ENCODE measurements around the gene SPTLC3.

Gene SPTLC3

GRCh38 chr20:13139459-13140150 is 130.8 kb downstream of the SPTLC3 start:
- DNase-seq (ENCODE audit: low spot score), result no peak

- DNase-seq (ENCODE audit: low spot score), result no peak
Observed at GRCh38 chr20:13140201-13140600, 131.4 kb downstream of the SPTLC3 start.

- no peak for DNase-seq (ENCODE audit: low spot score)
Observed at GRCh38 chr20:13140775-13141174, 132.0 kb downstream of the SPTLC3 start.

- no peak for DNase-seq (ENCODE audit: low spot score)
Observed at GRCh38 chr20:13141546-13141945, 132.8 kb downstream of the SPTLC3 start.

DNA sequence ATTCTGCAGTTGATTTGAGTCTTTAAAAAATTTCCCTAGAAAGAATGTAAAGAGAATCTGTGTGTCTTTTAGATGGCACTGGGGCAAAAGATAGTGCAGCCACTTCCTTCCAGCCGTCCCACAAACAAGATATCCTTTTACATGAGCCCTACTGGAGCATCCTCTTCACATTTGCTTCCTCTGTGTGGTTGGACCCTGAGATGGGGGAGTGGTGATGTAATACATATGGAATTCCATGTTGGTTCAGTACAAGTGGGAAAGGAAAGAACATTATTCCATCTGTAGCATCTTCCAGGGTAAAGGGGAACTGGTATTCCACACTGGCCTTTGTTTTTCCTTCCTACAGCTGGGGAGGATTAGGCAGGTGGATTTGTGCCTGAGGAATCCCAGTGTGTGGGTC is 133.4 kb downstream of the SPTLC3 start:
- DNase-seq (ENCODE audit: low spot score), result no peak

- no peak for DNase-seq (ENCODE audit: low spot score)
Observed at GRCh38 chr20:13147071-13147963, 138.5 kb downstream of the SPTLC3 start.

GRCh38 chr20:13147971-13148370 is 139.2 kb downstream of the SPTLC3 start:
- no peak for DNase-seq (ENCODE audit: low spot score)

GRCh38 chr20:13148402-13148801 is 139.6 kb downstream of the SPTLC3 start:
- no peak for DNase-seq (ENCODE audit: low spot score)

DNA sequence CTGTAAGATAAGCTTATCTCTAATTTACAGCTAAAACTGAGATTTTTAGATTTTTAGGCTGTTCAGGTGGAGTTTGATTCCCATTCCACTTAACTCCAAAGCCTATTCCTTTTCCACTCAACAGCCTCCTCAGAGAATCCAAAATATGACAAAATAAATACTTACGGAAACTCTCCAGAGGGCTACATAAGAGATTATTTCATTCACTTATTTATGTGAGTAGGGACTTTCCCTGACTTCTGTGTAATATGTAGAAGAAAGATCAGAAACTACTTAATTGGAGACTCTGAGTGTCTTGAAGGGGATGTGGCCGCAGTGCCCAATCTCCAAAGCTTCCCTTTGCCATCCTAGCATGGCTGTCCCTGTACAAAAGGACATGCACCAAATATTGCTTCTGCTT is 140.2 kb downstream of the SPTLC3 start:
- DNase-seq (ENCODE audit: low spot score), result no peak

DNA sequence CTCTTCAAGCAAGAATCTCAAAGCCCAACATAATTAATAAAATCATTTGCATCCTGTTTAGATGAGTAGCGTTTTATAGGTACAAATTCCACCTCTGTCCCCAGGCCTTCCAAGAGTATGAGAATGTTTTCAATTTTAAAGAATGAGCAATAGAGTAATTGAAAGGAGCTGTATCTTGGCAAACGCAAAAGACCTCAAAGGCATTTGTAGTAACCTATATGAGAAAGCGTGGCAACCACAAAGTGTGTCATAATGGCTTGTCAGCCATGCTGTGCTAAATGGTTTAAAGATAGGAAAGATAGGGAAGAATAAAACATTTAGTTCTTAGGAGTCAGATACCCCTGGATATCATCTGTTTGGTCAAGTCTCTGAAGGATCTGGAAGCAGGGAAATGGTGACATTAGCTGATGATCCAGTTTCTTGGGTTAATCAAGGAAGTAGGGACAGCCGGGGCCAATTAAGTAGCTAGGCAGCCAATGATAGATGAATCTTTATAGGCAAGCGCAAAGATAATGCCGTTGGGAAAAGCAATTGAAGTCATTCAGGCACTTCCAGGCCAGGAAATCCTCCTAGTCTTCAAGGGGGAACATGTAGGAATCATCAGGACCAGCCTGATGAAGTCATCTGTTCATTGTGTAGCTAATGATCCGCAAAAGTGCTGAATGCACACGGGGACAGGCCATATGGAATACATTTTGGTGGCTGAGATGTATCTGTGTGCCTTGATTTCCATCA is 140.8 kb downstream of the SPTLC3 start:
- no peak for DNase-seq (ENCODE audit: low spot score)

DNA sequence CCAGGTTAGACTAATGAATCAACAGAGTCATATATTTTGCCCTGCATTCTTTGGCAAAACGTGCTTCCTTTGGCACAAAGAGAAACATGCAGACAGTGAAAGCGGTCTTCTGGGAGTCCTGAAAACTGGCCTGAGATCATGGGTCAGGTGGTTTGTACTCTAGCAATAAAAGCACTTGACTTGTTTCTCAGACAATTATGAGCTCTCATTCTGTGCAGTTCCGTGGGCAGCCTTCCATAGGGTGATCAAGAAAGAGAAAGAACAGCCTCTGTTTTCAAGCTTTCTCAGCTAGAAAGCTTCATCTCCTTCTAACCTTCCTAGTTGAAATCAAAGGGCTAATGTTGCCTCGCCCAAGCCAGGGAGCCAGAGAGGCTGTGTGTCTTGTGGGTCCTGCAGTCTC is 149.6 kb downstream of the SPTLC3 start:
- DNase-seq (ENCODE audit: low spot score), result no peak

GRCh38 chr20:13159889-13160288 is 151.1 kb downstream of the SPTLC3 start:
- DNase-seq (ENCODE audit: low spot score), result no peak

- DNase-seq (ENCODE audit: low spot score), result no peak
Observed at GRCh38 chr20:13165203-13165602, 156.4 kb downstream of the SPTLC3 start.

DNA sequence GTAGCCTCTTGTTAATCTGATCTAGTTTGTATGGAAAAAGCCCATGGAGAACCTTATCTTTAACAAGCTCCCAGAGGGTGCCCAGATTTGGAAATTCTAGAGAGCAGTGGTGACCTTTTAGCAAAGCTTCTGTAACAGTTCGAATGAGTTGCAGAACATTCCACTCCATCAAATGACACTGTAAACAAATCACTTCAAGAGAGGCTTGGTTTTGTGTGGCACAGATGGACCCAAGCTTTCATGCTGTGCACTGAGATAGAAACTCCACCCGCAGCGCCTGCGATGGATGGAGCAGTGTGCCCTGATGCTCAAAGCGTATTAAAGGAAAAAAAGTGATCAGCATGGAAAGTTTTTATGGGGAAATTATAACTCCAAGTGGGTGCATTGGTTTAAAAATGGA is 157.2 kb downstream of the SPTLC3 start:
- no peak for DNase-seq (ENCODE audit: low spot score)

DNA sequence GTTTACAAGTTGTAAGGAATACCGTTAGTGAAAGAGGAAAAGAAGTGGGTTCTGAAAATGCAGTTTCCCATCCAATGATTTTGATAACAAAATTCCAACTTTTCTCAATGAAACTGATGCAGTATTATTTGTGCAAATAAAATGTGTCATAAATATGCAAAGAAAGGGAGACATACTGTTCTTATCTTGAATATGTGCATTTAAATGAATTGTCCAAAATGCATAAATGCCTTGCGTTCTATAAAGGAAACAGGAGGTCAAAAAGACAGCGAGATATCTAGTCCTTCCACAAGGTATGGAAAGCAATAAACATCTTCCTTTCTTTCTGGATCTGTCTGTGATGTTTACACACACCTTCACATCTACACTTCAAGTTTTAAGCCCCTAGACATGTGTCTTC is 157.7 kb downstream of the SPTLC3 start:
- no peak for DNase-seq (ENCODE audit: low spot score)

DNA sequence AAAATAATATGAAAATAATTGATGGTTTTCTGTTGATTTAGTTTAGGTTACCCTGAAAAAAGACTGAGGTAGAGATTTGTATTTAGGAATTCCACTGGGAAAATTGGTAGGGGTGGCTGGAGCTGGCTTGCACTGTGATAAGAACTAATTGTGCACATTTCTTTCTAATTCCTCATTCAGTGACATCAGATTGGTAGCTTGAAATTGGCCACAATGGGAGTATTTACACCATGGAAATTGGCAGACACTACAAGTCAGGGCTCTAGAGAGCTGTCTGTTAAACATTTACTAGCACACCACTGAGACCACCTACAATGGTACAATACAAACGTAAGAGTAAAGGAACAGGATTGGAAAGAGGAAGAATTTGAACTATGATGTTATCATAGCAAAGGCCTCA is 160.3 kb downstream of the SPTLC3 start:
- no peak for DNase-seq (ENCODE audit: low spot score)

DNA sequence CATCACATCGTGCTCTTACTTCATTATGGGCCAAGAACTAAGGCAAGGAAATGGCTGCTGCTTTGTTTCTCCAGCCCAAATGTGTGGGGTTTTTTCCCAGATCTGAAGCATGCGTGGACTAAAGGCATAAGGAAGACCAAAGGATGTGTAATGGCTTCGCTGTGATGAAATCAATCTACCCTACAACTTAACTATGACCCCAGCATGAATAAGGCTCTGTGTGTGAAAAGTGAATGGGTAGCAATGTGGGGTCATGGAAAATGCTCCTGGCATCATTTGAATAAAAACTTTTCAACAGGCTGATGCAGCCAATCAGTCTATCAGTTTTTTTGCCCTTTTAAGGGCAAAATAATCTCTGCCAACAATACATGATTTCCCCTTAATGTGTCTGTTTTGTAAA is 162.0 kb downstream of the SPTLC3 start:
- no peak for DNase-seq (ENCODE audit: low spot score)

- DNase-seq (ENCODE audit: low spot score), result no peak
Observed at GRCh38 chr20:13173201-13173600, 164.4 kb downstream of the SPTLC3 start.

- DNase-seq (ENCODE audit: low spot score), result no peak
Observed at GRCh38 chr20:13174402-13174801, 165.6 kb downstream of the SPTLC3 start.

DNA sequence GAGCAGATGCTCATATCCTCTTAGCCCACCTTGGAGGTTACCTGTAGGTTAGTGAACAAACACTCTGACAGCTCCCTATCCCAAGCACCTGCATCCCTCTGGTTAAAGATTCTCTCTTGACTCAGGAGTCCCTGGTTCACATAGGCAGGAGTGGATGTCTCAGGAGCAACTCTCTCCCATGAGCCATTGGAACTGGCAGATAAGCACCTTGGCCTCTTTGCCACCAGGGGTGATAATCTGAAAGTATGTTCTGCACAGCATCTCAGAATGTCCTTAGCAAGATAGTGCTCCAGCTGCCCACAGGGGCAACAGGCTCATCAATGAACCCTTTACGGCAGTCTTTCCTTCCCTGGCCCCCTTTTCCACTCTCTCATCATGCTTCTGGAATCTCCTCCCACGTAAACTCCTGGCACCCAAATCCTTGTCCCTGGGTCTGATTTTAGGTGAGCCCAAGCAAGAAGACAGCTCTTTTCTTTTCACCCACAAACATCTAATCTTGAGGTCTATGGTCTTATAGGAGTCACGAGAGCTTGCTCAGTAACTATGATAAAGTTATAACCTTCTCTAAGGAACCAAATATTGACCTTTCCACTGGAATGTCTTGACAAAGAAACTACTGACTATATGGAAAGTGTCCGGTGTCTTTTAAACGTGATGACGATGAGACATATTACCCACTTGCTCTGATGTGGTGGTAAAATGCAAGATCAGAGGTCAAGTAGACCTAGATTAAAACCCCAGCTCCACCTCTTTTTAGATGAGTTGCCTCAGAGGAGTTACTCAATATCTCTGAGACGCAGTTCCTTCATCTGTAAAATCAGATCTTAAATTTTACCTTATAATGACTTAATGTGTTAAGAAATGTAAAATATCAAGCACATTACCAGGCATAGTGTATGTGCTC is 172.5 kb downstream of the SPTLC3 start:
- no peak for DNase-seq (ENCODE audit: low spot score)

- no peak for DNase-seq (ENCODE audit: low spot score)
Observed at GRCh38 chr20:13183005-13183404, 174.2 kb downstream of the SPTLC3 start.
